ENCODE data around the gene MERTK.
"Not testable (repeated sequence)": the region's sequence is repeated elsewhere in the genome, so short reads cannot be mapped to it uniquely, and the experiment has no call there.

Gene MERTK

GRCh38 chr2:112040066-112040465, 141.7 kb downstream of the MERTK start:
- DNase-seq (ENCODE audit: low read depth in 2 of 2, low spot score in 1 of 2), result not testable (repeated sequence)

- not testable (repeated sequence) for DNase-seq (ENCODE audit: low read depth in 2 of 2, low spot score in 1 of 2)
Observed at GRCh38 chr2:112041460-112041859, 143.1 kb downstream of the MERTK start.

GRCh38 chr2:112045446-112046014, 147.1 kb downstream of the MERTK start:
- DNase-seq (ENCODE audit: low read depth in 2 of 2, low spot score in 1 of 2), result no peak

GRCh38 chr2:112046231-112046630, 147.8 kb downstream of the MERTK start:
- DNase-seq (ENCODE audit: low read depth in 2 of 2, low spot score in 1 of 2), result no peak

GRCh38 chr2:112047537-112048235, 149.3 kb downstream of the MERTK start:
- no peak for DNase-seq (ENCODE audit: low read depth in 2 of 2, low spot score in 1 of 2)

- DNase-seq (ENCODE audit: low read depth in 2 of 2, low spot score in 1 of 2), result no peak
Observed at GRCh38 chr2:112048236-112048592, 149.8 kb downstream of the MERTK start.

GRCh38 chr2:112048887-112049286, 150.5 kb downstream of the MERTK start:
- no peak for DNase-seq (ENCODE audit: low read depth in 2 of 2, low spot score in 1 of 2)

GRCh38 chr2:112050316-112050715, 151.9 kb downstream of the MERTK start:
- no peak for DNase-seq (ENCODE audit: low read depth in 2 of 2, low spot score in 1 of 2)

GRCh38 chr2:112053917-112054846, 155.8 kb downstream of the MERTK start:
- DNase-seq (ENCODE audit: low read depth in 2 of 2, low spot score in 1 of 2), result peak; percentile 96 to 98

GRCh38 chr2:112054847-112055729, 156.7 kb downstream of the MERTK start, which contains the start of gene TMEM87B:
Gene TMEM87B (plus strand): TSS chr2:112055269. CDS start chr2:112055592, 323 bp downstream.
- peak; percentile 96 to 97 for DNase-seq (ENCODE audit: low read depth in 2 of 2, low spot score in 1 of 2)

- peak in 1 of 2 donors; percentile 6 for DNase-seq (ENCODE audit: low read depth in 2 of 2, low spot score in 1 of 2)
Observed at GRCh38 chr2:112055730-112056625, 157.6 kb downstream of the MERTK start.

- DNase-seq (ENCODE audit: low read depth in 2 of 2, low spot score in 1 of 2), result no peak
Observed at GRCh38 chr2:112056626-112056987, 158.2 kb downstream of the MERTK start.

GRCh38 chr2:112059671-112060070, 161.3 kb downstream of the MERTK start:
- DNase-seq (ENCODE audit: low read depth in 2 of 2, low spot score in 1 of 2), result no peak

GRCh38 chr2:112061299-112061698, 162.9 kb downstream of the MERTK start:
- DNase-seq (ENCODE audit: low read depth in 2 of 2, low spot score in 1 of 2), result no peak

- DNase-seq (ENCODE audit: low read depth in 2 of 2, low spot score in 1 of 2), result no peak
Observed at GRCh38 chr2:112061840-112062239, 163.4 kb downstream of the MERTK start.

GRCh38 chr2:112062894-112063293, 164.5 kb downstream of the MERTK start:
- DNase-seq (ENCODE audit: low read depth in 2 of 2, low spot score in 1 of 2), result no peak

- no peak for DNase-seq (ENCODE audit: low read depth in 2 of 2, low spot score in 1 of 2)
Observed at GRCh38 chr2:112065486-112065885, 167.1 kb downstream of the MERTK start.

GRCh38 chr2:112065966-112066365, 167.6 kb downstream of the MERTK start:
- DNase-seq (ENCODE audit: low read depth in 2 of 2, low spot score in 1 of 2), result no peak

- DNase-seq (ENCODE audit: low read depth in 2 of 2, low spot score in 1 of 2), result not testable (repeated sequence)
Observed at GRCh38 chr2:112069794-112070193, 171.4 kb downstream of the MERTK start.

- no peak for DNase-seq (ENCODE audit: low read depth in 2 of 2, low spot score in 1 of 2)
Observed at GRCh38 chr2:112073875-112074274, 175.5 kb downstream of the MERTK start.
